Measurements from ENCODE around the gene LRRK1. TPM values are rescaled to one million over a fixed set of nuclear protein-coding genes. Genes with fewer than 3 reads are reported as not detected.

LRRK1 gene
- polyA plus RNA-seq, 2 of the 4 experiments (the other 2 are of a cell fraction), result 12.2 to 17.7 TPM

DNA sequence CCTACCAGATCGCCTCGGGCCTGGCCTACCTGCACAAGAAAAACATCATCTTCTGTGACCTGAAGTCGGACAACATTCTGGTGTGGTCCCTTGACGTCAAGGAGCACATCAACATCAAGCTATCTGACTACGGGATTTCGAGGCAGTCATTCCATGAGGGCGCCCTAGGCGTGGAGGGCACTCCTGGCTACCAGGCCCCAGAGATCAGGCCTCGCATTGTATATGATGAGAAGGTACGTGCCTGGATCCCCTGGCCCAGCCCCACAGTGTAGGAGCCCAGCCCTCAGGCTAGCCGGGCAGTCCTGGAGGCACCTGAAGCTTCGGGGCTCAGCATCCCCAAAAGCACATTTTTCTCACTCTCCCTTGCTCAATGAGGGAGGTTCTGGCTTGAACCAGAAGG, 135.8 kb downstream of the LRRK1 start:
- H3K27ac ChIP-seq, result no peak overlapping the region
- ATAC-seq (no peak), DNase-seq (ENCODE audit: low read depth in 1 of 2, low spot score in 1 of 2) (no peak), FAIRE-seq (no peak)
- TF ChIP-seq, protein P1, sequence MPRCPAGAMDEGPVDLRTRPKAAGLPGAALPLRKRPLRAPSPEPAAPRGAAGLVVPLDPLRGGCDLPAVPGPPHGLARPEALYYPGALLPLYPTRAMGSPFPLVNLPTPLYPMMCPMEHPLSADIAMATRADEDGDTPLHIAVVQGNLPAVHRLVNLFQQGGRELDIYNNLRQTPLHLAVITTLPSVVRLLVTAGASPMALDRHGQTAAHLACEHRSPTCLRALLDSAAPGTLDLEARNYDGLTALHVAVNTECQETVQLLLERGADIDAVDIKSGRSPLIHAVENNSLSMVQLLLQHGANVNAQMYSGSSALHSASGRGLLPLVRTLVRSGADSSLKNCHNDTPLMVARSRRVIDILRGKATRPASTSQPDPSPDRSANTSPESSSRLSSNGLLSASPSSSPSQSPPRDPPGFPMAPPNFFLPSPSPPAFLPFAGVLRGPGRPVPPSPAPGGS (IDR thresholded peaks at IDR 0.05), result no peak
- TF ChIP-seq CHD4 (IDR thresholded peaks at IDR 0.05; ENCODE audit: borderline replicate concordance), result no peak
- no peak for TF ChIP-seq GATA3 (IDR thresholded peaks at IDR 0.05; ENCODE audit: borderline replicate concordance)
- TF ChIP-seq, protein P2, sequence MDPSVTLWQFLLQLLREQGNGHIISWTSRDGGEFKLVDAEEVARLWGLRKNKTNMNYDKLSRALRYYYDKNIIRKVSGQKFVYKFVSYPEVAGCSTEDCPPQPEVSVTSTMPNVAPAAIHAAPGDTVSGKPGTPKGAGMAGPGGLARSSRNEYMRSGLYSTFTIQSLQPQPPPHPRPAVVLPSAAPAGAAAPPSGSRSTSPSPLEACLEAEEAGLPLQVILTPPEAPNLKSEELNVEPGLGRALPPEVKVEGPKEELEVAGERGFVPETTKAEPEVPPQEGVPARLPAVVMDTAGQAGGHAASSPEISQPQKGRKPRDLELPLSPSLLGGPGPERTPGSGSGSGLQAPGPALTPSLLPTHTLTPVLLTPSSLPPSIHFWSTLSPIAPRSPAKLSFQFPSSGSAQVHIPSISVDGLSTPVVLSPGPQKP (IDR thresholded peaks at IDR 0.05; ENCODE audit: low read depth, low read length), result no peak
- no peak for TF ChIP-seq SREBF2 (IDR thresholded peaks at IDR 0.05)
- TF ChIP-seq CEBPB (IDR thresholded peaks at IDR 0.05), result no peak
- TF ChIP-seq CBX8 (IDR thresholded peaks at IDR 0.05), result no peak
- TF ChIP-seq TFCP2L1 (CRISPR knock-in tag; IDR thresholded peaks at IDR 0.05), result no peak
- TF ChIP-seq ZC3H11A (IDR thresholded peaks at IDR 0.05), result no peak
- no peak for TF ChIP-seq ZSCAN20 (CRISPR knock-in tag; IDR thresholded peaks at IDR 0.05)
- TF ChIP-seq PHF8 (IDR thresholded peaks at IDR 0.05; ENCODE audit: borderline replicate concordance, low read depth), result no peak
- TF ChIP-seq JUN (IDR thresholded peaks at IDR 0.05), result no peak
- TF ChIP-seq RNF2 (IDR thresholded peaks at IDR 0.05; ENCODE audit: borderline replicate concordance, low read depth), result no peak
- no peak for TF ChIP-seq E2F6 (IDR thresholded peaks at IDR 0.05; ENCODE audit: borderline replicate concordance, low read depth)
- TF ChIP-seq POLR2A (IDR thresholded peaks at IDR 0.05; ENCODE audit: low read length), result no peak
- no peak for TF ChIP-seq HMGXB4 (CRISPR knock-in tag; IDR thresholded peaks at IDR 0.05; ENCODE audit: borderline replicate concordance)
- TF ChIP-seq, protein P3, sequence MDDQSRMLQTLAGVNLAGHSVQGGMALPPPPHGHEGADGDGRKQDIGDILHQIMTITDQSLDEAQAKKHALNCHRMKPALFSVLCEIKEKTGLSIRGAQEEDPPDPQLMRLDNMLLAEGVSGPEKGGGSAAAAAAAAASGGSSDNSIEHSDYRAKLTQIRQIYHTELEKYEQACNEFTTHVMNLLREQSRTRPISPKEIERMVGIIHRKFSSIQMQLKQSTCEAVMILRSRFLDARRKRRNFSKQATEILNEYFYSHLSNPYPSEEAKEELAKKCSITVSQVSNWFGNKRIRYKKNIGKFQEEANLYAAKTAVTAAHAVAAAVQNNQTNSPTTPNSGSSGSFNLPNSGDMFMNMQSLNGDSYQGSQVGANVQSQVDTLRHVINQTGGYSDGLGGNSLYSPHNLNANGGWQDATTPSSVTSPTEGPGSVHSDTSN (IDR thresholded peaks at IDR 0.05), result no peak
- no peak for TF ChIP-seq HOXB13 (CRISPR knock-in tag; IDR thresholded peaks at IDR 0.05; ENCODE audit: low read depth)
- TF ChIP-seq EHMT2 (IDR thresholded peaks at IDR 0.05; ENCODE audit: low read depth), result no peak
- 96% methylated on average over 12 of the region's 12 CpGs for WGBS (ENCODE audit: missing lambda C conversion rate)
- H3K4me2 ChIP-seq, result no peak overlapping the region
- no peak overlapping the region for H3K4me3 ChIP-seq
- H3K9me3 ChIP-seq, result no peaks in the 10 kb centered on the region
- CTCF ChIA-PET, result interaction anchor here (0.6 to 1.3 kb wide), 3 partner anchors 10 to 203 kb away, joined by 3 to 4 read pairs (median 3); no protein-coding TSS in a partner anchor
- H3K4me1 ChIP-seq, result no peaks in the 10 kb centered on the region
- POLR2A ChIA-PET, result no interaction called here

DNA sequence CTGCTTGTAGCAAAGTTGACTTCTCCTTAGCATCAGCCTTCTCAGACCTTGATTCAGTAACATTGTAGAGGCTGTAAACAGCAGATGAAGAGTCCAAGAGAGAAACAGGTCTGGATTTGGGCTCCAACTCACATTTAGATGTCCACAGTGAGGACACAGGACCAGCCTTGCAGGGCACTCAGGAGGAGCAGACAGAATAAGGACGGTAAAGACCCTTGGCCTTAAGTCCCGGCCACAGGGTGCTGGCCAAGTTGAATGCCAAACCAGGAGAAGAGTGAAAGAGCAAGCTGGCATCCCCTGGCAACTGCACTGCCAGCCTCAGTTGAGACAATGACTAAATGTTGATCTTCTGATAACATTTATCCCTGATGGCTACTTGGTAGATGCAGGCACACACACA, 136.3 kb downstream of the LRRK1 start:
- no peak for ATAC-seq
- Histone ChIP-seq H3K4me1 (no peaks in the 10 kb centered on the region), H3K27ac (no peak overlapping the region), H3K4me2 (no peak overlapping the region), H3K9me3 (no peaks in the 10 kb centered on the region), H3K4me3 (no peak overlapping the region)
- WGBS (ENCODE audit: missing lambda C conversion rate), result 82% methylated on average over 2 of the region's 2 CpGs
- no peak for TF ChIP-seq FOSB (CRISPR knock-in tag; IDR thresholded peaks at IDR 0.05)
- no peak for TF ChIP-seq ZFP36 (IDR thresholded peaks at IDR 0.05; ENCODE audit: borderline replicate concordance, partially characterized antibody)
- TF ChIP-seq HOXA7 (CRISPR knock-in tag; IDR thresholded peaks at IDR 0.05), result no peak
- TF ChIP-seq JUN (IDR thresholded peaks at IDR 0.05), result no peak
- no peak for TF ChIP-seq POLR2A (IDR thresholded peaks at IDR 0.05; ENCODE audit: low read length)
- TF ChIP-seq HOXB5 (CRISPR knock-in tag; IDR thresholded peaks at IDR 0.05), result no peak
- TF ChIP-seq, protein P4, sequence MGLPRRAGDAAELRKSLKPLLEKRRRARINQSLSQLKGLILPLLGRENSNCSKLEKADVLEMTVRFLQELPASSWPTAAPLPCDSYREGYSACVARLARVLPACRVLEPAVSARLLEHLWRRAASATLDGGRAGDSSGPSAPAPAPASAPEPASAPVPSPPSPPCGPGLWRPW (IDR thresholded peaks at IDR 0.05), result no peak
- TF ChIP-seq SREBF2 (IDR thresholded peaks at IDR 0.05), result no peak
- no peak for TF ChIP-seq TP53 (CRISPR knock-in tag; IDR thresholded peaks at IDR 0.05)
- TF ChIP-seq CEBPB (IDR thresholded peaks at IDR 0.05), result no peak
- POLR2A ChIA-PET, result no interaction called here
- CTCF ChIA-PET, result interaction anchor here (0.6 to 1.6 kb wide), 4 partner anchors 10 to 182 kb away, joined by 3 to 4 read pairs (median 3); no protein-coding TSS in a partner anchor
- FAIRE-seq, result no peak
- DNase-seq (ENCODE audit: low read depth in 1 of 2, low spot score in 1 of 2), result no peak

Data from A549 (cell line).